ENCODE data around the gene CDH4. TPM values are rescaled to one million over a fixed set of nuclear protein-coding genes. Genes with fewer than 3 reads are reported as not detected.

CDH4 gene
- total and polyA plus RNA-seq, 3 experiments from 2014 or later: 0.22 TPM; not detected in 2

GRCh38 chr20:61926253-61926613, 674.2 kb downstream of the CDH4 start:
- Histone ChIP-seq H3K4me3 (ENCODE audit: low read length) (no peak overlapping the region), H3K27ac (ENCODE audit: low read depth, low read length) (no peak overlapping the region), H3K9me3 (ENCODE audit: low read length) (no peaks in the 10 kb centered on the region), H3K27me3 (ENCODE audit: insufficient read depth, low read length, poor library complexity, severe bottlenecking) (no peaks in the 10 kb centered on the region), H3K36me3 (ENCODE audit: insufficient read depth, low read length) (no peaks in the 10 kb centered on the region), H3K4me1 (ENCODE audit: insufficient read depth, low read length) (no peaks in the 10 kb centered on the region)
- CTCF ChIA-PET: no interaction called here
- no peaks in the 10 kb centered on the region for H3K4me1 Mint-ChIP-seq
- no peaks in the 10 kb centered on the region for H3K36me3 Mint-ChIP-seq
- no peaks in the 10 kb centered on the region for H3K27me3 Mint-ChIP-seq
- peaks cover 0 to 2% (median 0%) of the 10 kb centered on the region in 5 donors for H3K9me3 Mint-ChIP-seq
- no peak overlapping the region for H3K4me3 Mint-ChIP-seq
- H3K27ac Mint-ChIP-seq: no peak overlapping the region
- POLR2A ChIA-PET: no interaction called here
- DNase-seq: peak in 1 of 5 donors; percentile 23

DNA sequence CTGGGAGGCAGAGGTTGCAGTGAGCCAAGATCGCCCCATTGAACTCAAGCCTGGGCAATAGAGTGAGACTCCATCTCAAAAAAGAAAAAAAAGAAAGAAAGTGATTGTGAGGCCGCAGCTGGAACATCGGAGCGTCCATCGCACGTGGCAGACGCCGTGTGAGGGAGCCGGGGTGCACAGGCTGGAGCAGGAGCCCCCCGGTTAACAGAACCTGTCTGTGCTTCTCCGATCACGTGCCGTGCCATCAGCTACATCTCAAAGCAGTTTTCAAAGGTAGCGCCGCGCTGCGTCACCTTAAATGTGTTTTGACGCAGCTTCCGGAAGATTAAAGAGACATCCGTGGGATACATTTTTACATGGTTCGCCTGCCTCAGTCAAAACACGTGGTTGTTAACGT, 674.7 kb downstream of the CDH4 start:
- no peaks in the 10 kb centered on the region for H3K4me1 ChIP-seq (ENCODE audit: insufficient read depth, low read length)
- H3K9me3 ChIP-seq (ENCODE audit: low read length): no peaks in the 10 kb centered on the region
- H3K4me1 Mint-ChIP-seq: no peaks in the 10 kb centered on the region
- H3K27me3 Mint-ChIP-seq: no peaks in the 10 kb centered on the region
- ChIA-PET CTCF (no interaction called here), POLR2A (no interaction called here)
- H3K27me3 ChIP-seq (ENCODE audit: insufficient read depth, low read length, poor library complexity, severe bottlenecking): no peaks in the 10 kb centered on the region
- H3K36me3 ChIP-seq (ENCODE audit: insufficient read depth, low read length): no peaks in the 10 kb centered on the region
- H3K4me3 ChIP-seq (ENCODE audit: low read length): no peak overlapping the region
- peaks cover 0 to 2% (median 0%) of the 10 kb centered on the region in 5 donors for H3K9me3 Mint-ChIP-seq
- H3K36me3 Mint-ChIP-seq: no peaks in the 10 kb centered on the region
- no peak overlapping the region for H3K27ac ChIP-seq (ENCODE audit: low read depth, low read length)
- no peak overlapping the region for H3K27ac Mint-ChIP-seq
- no peak overlapping the region for H3K4me3 Mint-ChIP-seq
- peak in 1 of 5 donors; percentile 13 for DNase-seq

DNA sequence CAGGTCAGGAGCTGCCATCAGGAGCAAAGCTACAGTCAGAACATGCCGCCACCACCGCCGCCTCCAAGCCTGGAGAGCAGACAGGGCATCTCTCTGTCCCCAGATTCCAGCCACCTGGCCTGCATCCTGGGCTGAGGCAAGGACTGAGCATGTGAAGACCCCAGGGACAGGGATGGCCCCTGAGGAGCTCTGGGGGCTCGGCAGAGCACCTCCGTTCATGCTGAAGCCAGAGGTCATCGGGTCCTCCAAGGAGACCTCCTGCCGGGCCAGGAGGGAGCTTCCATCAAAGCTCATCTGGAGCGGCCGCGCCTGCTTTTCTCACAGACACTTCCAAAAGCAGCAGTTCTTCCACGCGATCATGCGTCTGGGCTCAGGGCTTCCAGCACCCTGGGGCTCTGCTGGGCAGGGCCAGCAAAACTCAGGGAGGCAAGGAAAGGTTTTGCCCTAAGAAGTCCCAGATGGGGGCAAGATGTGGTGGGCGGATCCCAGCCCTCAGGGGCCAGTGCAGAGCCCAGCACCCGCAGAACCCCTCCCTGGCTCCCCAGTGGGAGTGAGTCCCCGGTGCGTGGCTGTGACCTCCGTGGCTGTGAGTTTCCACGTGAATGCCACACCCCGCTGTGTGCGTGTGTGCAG, 675.2 kb downstream of the CDH4 start:
- peaks cover under 1 to 2% of the 10 kb centered on the region in 2 donors for H3K27me3 Mint-ChIP-seq
- POLR2A ChIA-PET: no interaction called here
- no peak overlapping the region for H3K4me3 Mint-ChIP-seq
- Histone ChIP-seq H3K27ac (ENCODE audit: low read depth, low read length) (no peak overlapping the region), H3K4me1 (ENCODE audit: insufficient read depth, low read length) (no peaks in the 10 kb centered on the region), H3K27me3 (ENCODE audit: insufficient read depth, low read length, poor library complexity, severe bottlenecking) (no peaks in the 10 kb centered on the region), H3K36me3 (ENCODE audit: insufficient read depth, low read length) (no peaks in the 10 kb centered on the region), H3K9me3 (ENCODE audit: low read length) (no peaks in the 10 kb centered on the region), H3K4me3 (ENCODE audit: low read length) (no peak overlapping the region)
- CTCF ChIA-PET: no interaction called here
- H3K4me1 Mint-ChIP-seq: no peaks in the 10 kb centered on the region
- H3K9me3 Mint-ChIP-seq: peaks cover 0 to 2% (median 0%) of the 10 kb centered on the region in 5 donors
- DNase-seq: peak in 1 of 5 donors; percentile 44
- H3K27ac Mint-ChIP-seq: no peak overlapping the region
- no peaks in the 10 kb centered on the region for H3K36me3 Mint-ChIP-seq

DNA sequence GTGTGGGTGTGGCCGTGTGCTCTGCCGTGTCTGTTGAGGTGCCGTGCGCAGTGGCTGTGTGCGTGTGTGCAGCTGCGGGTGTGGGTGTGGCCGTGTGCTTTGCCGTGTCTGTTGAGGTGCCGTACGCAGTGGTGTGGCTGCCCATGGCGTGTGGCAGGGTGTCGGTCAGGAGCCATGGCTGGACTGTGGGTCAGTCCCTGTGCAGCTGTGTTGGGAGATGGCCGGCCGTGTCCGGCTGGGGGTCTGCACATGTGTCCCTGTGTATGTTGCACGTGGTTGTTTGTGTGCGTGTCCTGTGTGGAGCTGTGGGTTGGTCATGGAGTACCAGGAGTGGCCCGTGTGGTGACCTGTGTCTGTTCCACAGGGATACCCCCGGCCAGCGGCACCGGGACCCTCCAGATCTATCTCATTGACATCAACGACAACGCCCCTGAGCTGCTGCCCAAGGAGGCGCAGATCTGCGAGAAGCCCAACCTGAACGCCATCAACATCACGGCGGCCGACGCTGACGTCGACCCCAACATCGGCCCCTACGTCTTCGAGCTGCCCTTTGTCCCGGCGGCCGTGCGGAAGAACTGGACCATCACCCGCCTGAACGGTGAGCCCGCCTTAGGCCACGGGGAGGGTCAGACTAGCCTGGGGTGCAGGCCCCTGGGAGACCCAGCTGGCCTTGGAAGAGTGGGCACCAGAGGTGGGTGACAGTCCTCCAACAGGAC, 675.9 kb downstream of the CDH4 start:
- Mint-ChIP-seq H3K27ac (no peak overlapping the region), H3K4me3 (no peak overlapping the region), H3K4me1 (no peaks in the 10 kb centered on the region), H3K36me3 (no peaks in the 10 kb centered on the region), H3K9me3 (peaks cover 0 to 2% (median 0%) of the 10 kb centered on the region in 5 donors), H3K27me3 (peaks cover 2 to 6% of the 10 kb centered on the region in 2 donors)
- DNase-seq: peak in 1 of 5 donors; percentile 39
- POLR2A ChIA-PET: no interaction called here
- H3K4me1 ChIP-seq (ENCODE audit: insufficient read depth, low read length): no peaks in the 10 kb centered on the region
- no peak overlapping the region for H3K27ac ChIP-seq (ENCODE audit: low read depth, low read length)
- H3K9me3 ChIP-seq (ENCODE audit: low read length): no peaks in the 10 kb centered on the region
- no peaks in the 10 kb centered on the region for H3K36me3 ChIP-seq (ENCODE audit: insufficient read depth, low read length)
- no peaks in the 10 kb centered on the region for H3K27me3 ChIP-seq (ENCODE audit: insufficient read depth, low read length, poor library complexity, severe bottlenecking)
- H3K4me3 ChIP-seq (ENCODE audit: low read length): no peak overlapping the region
- CTCF ChIA-PET: no interaction called here

GRCh38 chr20:61929561-61929960, 677.5 kb downstream of the CDH4 start:
- no peak overlapping the region for H3K4me3 Mint-ChIP-seq
- peaks cover 0 to 2% (median 0%) of the 10 kb centered on the region in 5 donors for H3K9me3 Mint-ChIP-seq
- H3K4me1 Mint-ChIP-seq: no peaks in the 10 kb centered on the region
- Histone ChIP-seq H3K4me3 (ENCODE audit: low read length) (no peak overlapping the region), H3K27me3 (ENCODE audit: insufficient read depth, low read length, poor library complexity, severe bottlenecking) (no peaks in the 10 kb centered on the region), H3K27ac (ENCODE audit: low read depth, low read length) (no peak overlapping the region), H3K4me1 (ENCODE audit: insufficient read depth, low read length) (no peaks in the 10 kb centered on the region), H3K9me3 (ENCODE audit: low read length) (no peaks in the 10 kb centered on the region), H3K36me3 (ENCODE audit: insufficient read depth, low read length) (no peaks in the 10 kb centered on the region)
- ChIA-PET POLR2A (no interaction called here), CTCF (no interaction called here)
- H3K36me3 Mint-ChIP-seq: no peaks in the 10 kb centered on the region
- peak in 1 of 5 donors; percentile 11 for DNase-seq
- H3K27ac Mint-ChIP-seq: no peak overlapping the region
- peaks cover 2 to 6% of the 10 kb centered on the region in 2 donors for H3K27me3 Mint-ChIP-seq

GRCh38 chr20:61929971-61930666, 678.1 kb downstream of the CDH4 start:
- H3K4me3 Mint-ChIP-seq: no peak overlapping the region
- ChIA-PET CTCF (no interaction called here), POLR2A (no interaction called here)
- no peak overlapping the region for H3K27ac Mint-ChIP-seq
- Histone ChIP-seq H3K4me1 (ENCODE audit: insufficient read depth, low read length) (no peaks in the 10 kb centered on the region), H3K9me3 (ENCODE audit: low read length) (no peaks in the 10 kb centered on the region), H3K4me3 (ENCODE audit: low read length) (no peak overlapping the region), H3K27me3 (ENCODE audit: insufficient read depth, low read length, poor library complexity, severe bottlenecking) (no peaks in the 10 kb centered on the region), H3K27ac (ENCODE audit: low read depth, low read length) (no peak overlapping the region), H3K36me3 (ENCODE audit: insufficient read depth, low read length) (no peaks in the 10 kb centered on the region)
- H3K4me1 Mint-ChIP-seq: no peaks in the 10 kb centered on the region
- H3K27me3 Mint-ChIP-seq: peaks cover 2 to 6% of the 10 kb centered on the region in 2 donors
- peak in 1 of 5 donors; percentile 19 for DNase-seq
- H3K9me3 Mint-ChIP-seq: peaks cover 0 to 2% (median 0%) of the 10 kb centered on the region in 5 donors
- H3K36me3 Mint-ChIP-seq: no peaks in the 10 kb centered on the region

GRCh38 chr20:61930776-61931475, 678.9 kb downstream of the CDH4 start:
- Histone ChIP-seq H3K36me3 (ENCODE audit: insufficient read depth, low read length) (no peaks in the 10 kb centered on the region), H3K27me3 (ENCODE audit: insufficient read depth, low read length, poor library complexity, severe bottlenecking) (no peaks in the 10 kb centered on the region), H3K4me3 (ENCODE audit: low read length) (no peak overlapping the region), H3K4me1 (ENCODE audit: insufficient read depth, low read length) (no peaks in the 10 kb centered on the region), H3K9me3 (ENCODE audit: low read length) (no peaks in the 10 kb centered on the region), H3K27ac (ENCODE audit: low read depth, low read length) (no peak overlapping the region)
- peak in 1 of 5 donors; percentile 36 for DNase-seq
- ChIA-PET POLR2A (no interaction called here), CTCF (no interaction called here)
- Mint-ChIP-seq H3K4me3 (no peak overlapping the region), H3K9me3 (peaks cover 0 to 2% (median 0%) of the 10 kb centered on the region in 5 donors), H3K27ac (no peak overlapping the region), H3K27me3 (peaks cover 2 to 6% of the 10 kb centered on the region in 2 donors), H3K36me3 (no peaks in the 10 kb centered on the region), H3K4me1 (no peaks in the 10 kb centered on the region)
